ENCODE measurements around the gene PTH2R. TPM values are rescaled to one million over a fixed set of nuclear protein-coding genes. Genes with fewer than 3 reads are reported as not detected.

The PTH2R gene
- total and polyA plus RNA-seq, 2 of the 4 experiments (the other 2 are of a cell fraction): under 0.01 TPM; not detected in 1

- no peak overlapping the region for H2BK20ac ChIP-seq (ENCODE audit: low read depth, low read length)
- intact Hi-C loops (cut with micrococcal nuclease): no loop called here
- no peak overlapping the region for H3K56ac ChIP-seq (ENCODE audit: extremely low read depth, insufficient read depth, low read length)
- no peak overlapping the region for H4K8ac ChIP-seq (ENCODE audit: low read depth in 2 of 2, low read length in 2 of 2)
- peaks cover 2% of the 10 kb centered on the region; the same call in 1 of the 2 replicates for H3K4me1 ChIP-seq (ENCODE audit: control insufficient read depth, insufficient read depth, low read length)
- ChIA-PET POLR2A (ENCODE audit: unreplicated experiment) (no interaction called here), CTCF (no interaction called here)
- no peak overlapping the region for H4K91ac ChIP-seq (ENCODE audit: insufficient read depth, low read depth, low read length)
- no TSS peak for BruUV-seq (replicated peaks)
- H3K36me3 ChIP-seq (ENCODE audit: control insufficient read depth, insufficient read depth, low read length): no peaks in the 10 kb centered on the region
- no peak overlapping the region for H3K14ac ChIP-seq (replicated peaks; ENCODE audit: low read depth, low read length)
- H3K4me2 ChIP-seq (ENCODE audit: low read depth, low read length): no peak overlapping the region
- peaks cover 2% of the 10 kb centered on the region; the same call in 1 of the 2 replicates for H3K27me3 ChIP-seq (ENCODE audit: control insufficient read depth, insufficient read depth, low read length)
- no peaks in the 10 kb centered on the region for H4K20me1 ChIP-seq (ENCODE audit: insufficient read depth, low read length)
- H3K27ac ChIP-seq (ENCODE audit: insufficient read depth, low read length): no peak overlapping the region
- H3K18ac ChIP-seq (ENCODE audit: low read depth, low read length): no peak overlapping the region
- H2BK15ac ChIP-seq (ENCODE audit: low read depth, low read length): no peak overlapping the region
- in situ Hi-C loops (cut with MboI; ENCODE audit: low sequenced_read_pairs): no loop called here
- no CpG with 5 or more reads among the region's 8 CpGs for WGBS, 2 experiments (ENCODE audit: extremely low coverage in 2 of 2, insufficient read length in 1 of 2)
- no peak overlapping the region for H3K4ac ChIP-seq (ENCODE audit: low read depth, low read length)
- H3K23ac ChIP-seq (ENCODE audit: low read depth, low read length): no peak overlapping the region
- no peak overlapping the region for H2AFZ ChIP-seq (replicated peaks; ENCODE audit: low read length, poor library complexity)
- H2BK120ac ChIP-seq (ENCODE audit: low read depth, low read length): no peak overlapping the region
- H2AK9ac ChIP-seq (replicated peaks; ENCODE audit: low read depth, low read length, poor library complexity): no peak overlapping the region
- TF ChIP-seq, protein P1, sequence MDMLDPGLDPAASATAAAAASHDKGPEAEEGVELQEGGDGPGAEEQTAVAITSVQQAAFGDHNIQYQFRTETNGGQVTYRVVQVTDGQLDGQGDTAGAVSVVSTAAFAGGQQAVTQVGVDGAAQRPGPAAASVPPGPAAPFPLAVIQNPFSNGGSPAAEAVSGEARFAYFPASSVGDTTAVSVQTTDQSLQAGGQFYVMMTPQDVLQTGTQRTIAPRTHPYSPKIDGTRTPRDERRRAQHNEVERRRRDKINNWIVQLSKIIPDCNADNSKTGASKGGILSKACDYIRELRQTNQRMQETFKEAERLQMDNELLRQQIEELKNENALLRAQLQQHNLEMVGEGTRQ (IDR thresholded peaks at IDR 0.05; ENCODE audit: low read depth, low read length): no peak
- no peak for TF ChIP-seq RAD21 (IDR thresholded peaks at IDR 0.05; ENCODE audit: low read length)
- no peak for TF ChIP-seq RFX5 (IDR thresholded peaks at IDR 0.05; ENCODE audit: low read depth, low read length)
- TF ChIP-seq, protein P2, sequence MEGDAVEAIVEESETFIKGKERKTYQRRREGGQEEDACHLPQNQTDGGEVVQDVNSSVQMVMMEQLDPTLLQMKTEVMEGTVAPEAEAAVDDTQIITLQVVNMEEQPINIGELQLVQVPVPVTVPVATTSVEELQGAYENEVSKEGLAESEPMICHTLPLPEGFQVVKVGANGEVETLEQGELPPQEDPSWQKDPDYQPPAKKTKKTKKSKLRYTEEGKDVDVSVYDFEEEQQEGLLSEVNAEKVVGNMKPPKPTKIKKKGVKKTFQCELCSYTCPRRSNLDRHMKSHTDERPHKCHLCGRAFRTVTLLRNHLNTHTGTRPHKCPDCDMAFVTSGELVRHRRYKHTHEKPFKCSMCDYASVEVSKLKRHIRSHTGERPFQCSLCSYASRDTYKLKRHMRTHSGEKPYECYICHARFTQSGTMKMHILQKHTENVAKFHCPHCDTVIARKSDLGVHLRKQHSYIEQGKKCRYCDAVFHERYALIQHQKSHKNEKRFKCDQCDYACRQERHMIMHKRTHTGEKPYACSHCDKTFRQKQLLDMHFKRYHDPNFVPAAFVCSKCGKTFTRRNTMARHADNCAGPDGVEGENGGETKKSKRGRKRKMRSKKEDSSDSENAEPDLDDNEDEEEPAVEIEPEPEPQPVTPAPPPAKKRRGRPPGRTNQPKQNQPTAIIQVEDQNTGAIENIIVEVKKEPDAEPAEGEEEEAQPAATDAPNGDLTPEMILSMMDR (conservative IDR thresholded peaks at IDR 0.05; ENCODE audit: low read depth, low read length): no peak
- no peak for TF ChIP-seq CEBPB (IDR thresholded peaks at IDR 0.05; ENCODE audit: low read depth, low read length)
- no peak for TF ChIP-seq FOS (IDR thresholded peaks at IDR 0.05; ENCODE audit: low read depth, low read length)
- no peak for TF ChIP-seq SMC3 (IDR thresholded peaks at IDR 0.05; ENCODE audit: low read depth, low read length)
- no peak for TF ChIP-seq MAFK (IDR thresholded peaks at IDR 0.05; ENCODE audit: low read depth, low read length)
- no peak for TF ChIP-seq CHD1 (IDR thresholded peaks at IDR 0.05; ENCODE audit: low read depth, low read length)
- no peak for TF ChIP-seq ELK1 (IDR thresholded peaks at IDR 0.05; ENCODE audit: borderline replicate concordance, low read depth, low read length)
- no peak for TF ChIP-seq MAZ (IDR thresholded peaks at IDR 0.05; ENCODE audit: borderline replicate concordance, low read depth, low read length)
- no peak for TF ChIP-seq POLR2A (IDR thresholded peaks at IDR 0.05; ENCODE audit: low read depth, low read length)
- no peak for TF ChIP-seq NFE2L2 (IDR thresholded peaks at IDR 0.05; ENCODE audit: low read depth, low read length)
- TF ChIP-seq RCOR1 (IDR thresholded peaks at IDR 0.05; ENCODE audit: insufficient replicate concordance, low read length): no peak
- TF ChIP-seq BHLHE40 (IDR thresholded peaks at IDR 0.05; ENCODE audit: low read depth, low read length): no peak
- peak; percentile 27 for DNase-seq
- no peak overlapping the region for H3K4me3 ChIP-seq (ENCODE audit: insufficient read depth, low read depth, low read length)
- no peak overlapping the region for H3K9ac ChIP-seq (ENCODE audit: low read depth, low read length)
- H2BK5ac ChIP-seq (ENCODE audit: low read depth, low read length, poor library complexity, severe bottlenecking): no peak overlapping the region
- no peak overlapping the region for H2AK5ac ChIP-seq (ENCODE audit: low read depth, low read length)
- H3K79me1 ChIP-seq (ENCODE audit: low read depth in 1 of 2, low read length in 2 of 2): no peaks in the 10 kb centered on the region
- no peaks in the 10 kb centered on the region for H3K9me1 ChIP-seq (ENCODE audit: insufficient read depth, low read length)
- no peaks in the 10 kb centered on the region for H3K9me3 ChIP-seq (ENCODE audit: control insufficient read depth, insufficient read depth, low read length)
- H4K5ac ChIP-seq (ENCODE audit: low read depth, low read length): no peak overlapping the region
- 0 out of 2 replicates have a peak, but pooled peaks have one; percentile 12 for ATAC-seq (ENCODE audit: low read depth)
- dilution Hi-C loops (cut with HindIII; ENCODE audit: low sequenced_read_pairs, unreplicated experiment): no loop called here
These were observed 35.5 kb upstream of the PTH2R start for GRCh38 chr2:208370881-208371633.

Data from IMR-90 (cell line).